NCI-H82 treated with DMSO at 0.1 percent for 48 hours (cell line): Measurements from ENCODE around the gene JMJD1C.

Experiments used
- DNase-seq: peaks from one replicate; lab custom pipeline; 2025; ENCODE audit not compliant: unreplicated experiment; lab: John Stamatoyannopoulos, UW

Gene JMJD1C

DNA sequence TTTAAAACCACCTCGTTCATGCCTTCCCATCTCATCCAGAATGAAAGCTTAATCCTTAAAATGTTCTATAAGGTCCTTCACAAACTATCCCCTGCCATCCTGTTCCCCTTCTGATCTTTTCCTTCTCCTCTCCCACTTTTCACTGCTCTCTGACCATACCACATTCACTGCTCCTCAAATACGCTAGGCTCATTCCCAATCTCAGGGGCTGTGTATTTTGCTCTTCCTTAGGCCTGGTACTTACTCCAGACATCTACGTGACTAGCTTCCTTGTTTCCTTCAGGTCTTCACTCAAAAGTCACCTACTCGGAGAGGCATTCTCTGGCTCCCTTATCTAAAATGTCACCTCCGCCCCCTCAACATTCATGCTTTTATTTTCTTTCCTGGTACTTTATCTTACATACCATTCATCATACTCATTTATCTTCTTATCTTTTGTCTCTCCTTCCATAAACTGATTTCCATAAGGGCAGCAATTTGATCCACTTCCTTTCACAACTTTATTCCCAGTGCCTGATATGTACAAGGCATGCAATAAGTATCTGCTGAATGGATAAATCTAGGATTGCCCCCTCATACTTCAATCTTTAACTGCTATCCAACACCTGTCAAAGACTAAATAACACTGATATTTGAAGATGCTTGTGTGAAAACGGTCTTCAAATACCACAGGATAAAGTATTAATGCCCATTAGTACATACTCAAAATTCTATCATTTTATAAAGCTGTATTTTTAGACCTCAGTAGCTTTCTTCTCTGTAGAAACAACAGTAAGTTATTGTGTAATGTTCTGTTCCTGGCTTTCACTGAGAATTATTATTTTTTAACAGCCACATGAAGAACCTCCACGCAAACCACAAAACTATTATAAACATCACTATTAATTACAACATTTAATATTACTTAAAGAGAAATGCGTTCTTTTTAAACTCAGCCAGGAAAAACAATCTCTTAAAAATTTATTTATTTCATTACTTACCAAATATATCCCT, 27.0 kb downstream of the JMJD1C start:
- DNase-seq, result no peak

DNA sequence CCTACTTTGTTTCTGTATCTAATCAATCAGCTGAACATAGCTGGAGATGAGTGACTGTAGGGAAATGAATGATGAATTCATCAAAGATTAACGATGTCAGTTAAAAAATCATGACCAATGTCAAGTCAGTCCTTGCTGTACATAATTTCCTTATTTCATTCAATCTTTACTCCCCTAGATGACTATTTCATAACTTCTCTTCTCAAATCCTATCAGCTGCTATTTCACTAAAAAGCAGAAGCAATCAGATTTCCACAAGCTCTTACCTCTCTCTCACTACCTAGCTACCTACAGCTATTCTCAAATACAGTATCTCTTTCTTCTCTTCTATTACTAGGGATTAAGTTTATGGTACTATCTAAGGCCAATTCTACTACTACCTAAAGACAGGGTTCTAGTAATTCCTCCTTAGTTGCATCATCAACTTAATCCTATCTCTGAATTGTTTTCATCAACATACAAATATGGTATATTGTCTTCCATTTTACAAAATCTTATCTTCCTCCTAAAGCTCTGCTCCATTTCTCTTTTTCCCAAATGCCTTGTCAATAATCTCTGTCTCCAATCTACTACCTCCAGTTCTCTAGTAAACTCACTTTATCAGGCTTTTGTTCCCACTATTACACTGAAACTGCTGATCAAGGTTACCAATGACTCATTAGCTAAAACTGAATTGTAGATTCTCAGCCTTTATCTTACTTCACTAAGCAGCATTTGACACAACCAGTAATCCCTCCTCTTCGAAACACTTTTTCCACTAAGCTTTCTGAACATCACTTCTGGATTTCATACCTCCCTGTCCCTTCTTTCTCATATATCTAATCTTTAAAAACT, 28.4 kb downstream of the JMJD1C start:
- DNase-seq, result no peak

DNA sequence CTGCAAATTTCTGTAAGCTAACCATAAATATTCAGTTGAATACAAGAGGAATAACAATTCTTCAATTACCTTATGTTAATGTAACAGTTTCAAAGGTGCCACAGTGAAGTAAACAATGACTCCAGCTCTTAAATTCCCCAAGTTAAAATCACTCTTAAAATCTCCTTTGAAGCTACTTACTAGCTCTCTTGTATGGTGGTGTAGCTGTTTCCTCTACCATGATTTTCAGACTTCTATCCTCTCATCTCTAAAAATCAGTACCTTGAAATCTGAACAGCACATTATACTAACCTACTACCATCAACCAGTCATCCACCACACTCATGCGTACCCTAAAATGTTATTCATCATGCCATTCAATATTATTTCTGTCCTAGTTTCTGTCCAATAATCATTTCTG, 29.6 kb downstream of the JMJD1C start:
- no peak for DNase-seq

DNA sequence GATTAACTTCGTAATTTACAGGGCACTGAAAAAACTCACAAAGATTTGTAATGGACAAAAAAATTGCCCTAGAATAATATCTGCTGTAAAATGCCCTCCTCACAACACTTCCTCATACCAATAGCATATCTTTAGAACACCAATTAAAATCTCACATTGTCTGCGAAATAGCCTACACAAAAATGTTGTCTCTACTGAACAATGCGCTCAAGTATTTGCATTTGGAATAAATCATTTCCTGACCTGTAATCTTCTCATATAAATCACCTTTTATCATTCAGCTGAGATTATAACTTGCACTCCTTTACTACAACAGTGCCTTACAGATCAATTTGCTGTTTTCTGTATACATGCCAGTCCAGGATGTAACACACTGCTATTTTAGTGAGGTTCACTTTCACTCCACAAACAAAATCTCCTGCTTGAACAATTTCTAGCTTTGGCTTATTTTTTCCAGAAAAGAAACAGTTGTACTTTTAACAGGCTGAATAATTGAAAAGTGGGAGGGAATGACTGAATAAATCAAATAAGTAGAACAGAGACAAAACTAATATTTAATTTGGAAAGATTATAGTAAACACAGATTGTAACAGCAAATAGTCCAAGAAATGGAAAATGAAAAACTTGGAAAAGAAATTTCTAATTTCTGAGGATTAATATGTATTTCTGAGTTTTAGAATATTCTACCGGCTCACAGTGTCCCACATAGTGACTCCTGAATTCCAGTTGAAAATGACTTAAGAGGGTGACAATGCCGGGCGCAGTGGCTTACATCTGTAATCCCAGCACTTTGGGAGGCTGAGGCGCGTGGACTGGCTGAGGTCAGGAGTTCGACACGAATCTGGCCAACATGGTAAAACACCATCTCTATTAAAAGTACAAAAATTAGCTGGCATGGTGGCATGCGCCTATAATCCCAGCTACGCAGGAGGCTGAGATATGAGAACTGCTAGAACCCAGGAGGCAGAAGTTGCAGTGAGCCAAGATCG, 30.6 kb downstream of the JMJD1C start:
- no peak for DNase-seq

DNA sequence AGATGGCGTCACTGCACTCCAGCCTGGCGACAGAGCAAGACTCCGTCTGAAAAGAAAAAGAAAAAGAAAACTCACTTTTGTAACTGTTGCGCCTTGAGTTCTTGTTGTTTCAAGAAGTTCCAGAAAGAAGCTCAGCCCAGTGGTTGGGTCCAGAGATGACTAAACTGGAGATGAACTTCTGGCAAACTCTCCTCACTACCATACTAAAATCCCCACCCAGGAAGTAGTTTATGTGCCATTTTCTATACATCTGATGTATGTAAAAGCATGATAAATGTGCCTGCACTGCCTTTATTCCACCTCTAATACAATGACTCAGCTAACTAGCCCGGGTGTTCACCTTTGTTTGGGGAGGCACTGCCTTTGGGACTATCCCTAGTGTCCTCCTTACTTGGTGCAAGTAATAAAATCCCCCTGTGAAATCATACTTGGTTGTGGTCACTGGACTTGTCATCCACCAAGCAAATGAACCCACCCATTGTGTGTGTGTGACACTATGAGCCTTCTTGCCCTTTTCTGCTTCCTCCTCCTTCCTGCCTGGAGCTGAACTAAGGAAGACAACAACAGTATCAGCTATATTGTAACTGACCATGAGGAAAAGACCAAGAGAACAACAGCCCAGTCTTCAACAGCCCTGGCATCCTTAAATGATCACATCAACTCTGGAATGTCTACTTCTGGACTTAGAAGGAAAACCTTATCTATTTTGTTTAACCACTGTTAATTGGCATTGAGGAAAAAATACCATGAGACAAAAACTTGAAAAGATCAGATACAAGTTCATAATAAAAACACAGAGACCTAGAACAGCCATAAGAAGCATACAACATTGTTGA, 33.6 kb downstream of the JMJD1C start:
- DNase-seq, result no peak

DNA sequence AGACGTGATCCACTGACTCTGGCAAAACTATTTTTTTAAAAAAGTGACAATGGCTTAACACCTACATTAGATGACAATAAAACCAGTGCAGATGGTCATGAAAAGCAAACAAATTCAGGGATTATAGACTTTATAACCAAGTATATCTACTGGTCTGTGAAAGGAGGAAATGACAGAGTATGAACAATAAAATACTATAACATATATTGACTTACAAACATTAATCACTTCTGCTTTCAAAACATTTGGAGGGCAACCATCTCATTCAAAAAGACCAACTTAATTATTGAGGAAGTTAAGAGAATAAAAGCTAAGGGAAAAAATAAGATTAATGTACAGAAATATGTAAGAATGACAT, 34.8 kb downstream of the JMJD1C start:
- DNase-seq, result no peak

DNA sequence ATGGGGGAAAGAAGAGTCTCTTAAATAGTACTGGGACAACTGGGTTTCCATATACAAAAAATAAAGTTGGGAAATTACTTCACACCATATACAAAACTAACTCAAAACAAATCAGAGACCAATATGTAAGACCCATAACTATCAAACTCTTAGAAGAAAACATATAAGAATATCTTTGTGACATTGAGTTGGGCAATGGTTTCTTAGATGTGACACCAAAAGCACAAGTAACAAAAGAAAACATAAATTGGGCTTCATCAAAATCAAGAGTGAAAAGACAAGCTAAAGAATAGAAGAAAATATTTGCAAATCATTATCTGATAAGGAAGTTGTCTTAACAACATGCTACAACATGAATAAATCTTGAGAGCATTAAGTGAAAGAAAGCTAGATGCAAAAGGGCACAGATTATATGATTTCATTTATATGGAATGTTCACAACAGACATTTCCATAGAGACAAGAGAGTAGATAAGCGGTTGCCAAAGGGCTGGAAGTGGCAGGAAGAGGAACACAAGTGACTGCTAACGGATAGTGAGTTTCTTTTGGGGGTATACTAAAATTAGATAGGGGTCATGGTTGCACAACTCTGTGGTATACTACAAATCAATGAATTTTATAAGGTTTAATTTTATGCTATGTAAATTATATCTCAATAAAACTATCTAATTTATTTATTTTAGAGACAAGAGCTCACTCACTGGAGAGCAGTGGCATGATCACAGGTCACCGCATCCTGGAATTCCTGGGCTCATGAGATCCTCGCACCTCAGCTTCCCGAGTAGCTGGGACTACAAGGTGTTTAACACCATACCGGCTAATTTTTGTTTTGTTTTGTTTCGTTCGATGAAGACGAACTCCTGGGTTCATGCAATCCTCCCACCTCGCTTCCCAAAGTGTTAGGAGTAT, 35.4 kb downstream of the JMJD1C start:
- no peak for DNase-seq

DNA sequence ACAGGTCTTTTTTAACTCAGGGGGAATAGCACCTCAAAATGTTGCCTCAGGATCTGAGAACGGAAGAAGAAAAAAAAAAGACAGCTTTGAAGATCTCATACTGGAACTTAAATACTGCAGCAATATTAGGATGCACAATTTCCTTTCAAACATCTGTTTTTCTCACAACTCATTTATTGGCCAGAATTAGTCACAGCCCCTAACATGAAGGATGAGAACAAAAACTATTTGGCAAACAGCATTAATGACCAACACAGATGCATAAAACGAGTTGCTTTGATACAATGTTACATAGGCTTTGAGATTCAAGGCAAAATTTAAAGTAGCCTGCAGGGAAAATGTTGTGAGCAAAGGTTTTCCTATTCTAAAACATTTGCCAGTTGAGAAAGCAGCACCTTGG, 36.5 kb downstream of the JMJD1C start:
- DNase-seq, result no peak

DNA sequence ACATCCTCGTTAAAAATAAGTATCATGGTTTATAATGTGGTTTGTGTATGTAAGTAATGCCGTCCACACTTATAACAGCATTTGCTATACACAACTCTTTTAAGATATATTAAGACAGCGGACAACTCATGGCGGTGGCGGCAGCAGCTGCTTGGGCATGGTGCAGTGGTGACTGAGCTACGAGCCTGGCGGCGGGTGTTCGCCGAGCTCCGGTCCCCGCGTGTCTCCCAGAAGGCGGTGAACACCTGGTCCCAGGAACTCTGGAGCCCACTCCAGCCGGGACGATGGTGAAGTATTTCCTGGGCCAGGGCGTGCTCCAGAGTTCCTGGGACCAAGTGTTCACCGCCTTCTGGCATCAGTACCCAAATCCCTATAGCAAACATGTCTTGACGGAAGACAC, 38.8 kb downstream of the JMJD1C start:
- DNase-seq, result no peak

DNA sequence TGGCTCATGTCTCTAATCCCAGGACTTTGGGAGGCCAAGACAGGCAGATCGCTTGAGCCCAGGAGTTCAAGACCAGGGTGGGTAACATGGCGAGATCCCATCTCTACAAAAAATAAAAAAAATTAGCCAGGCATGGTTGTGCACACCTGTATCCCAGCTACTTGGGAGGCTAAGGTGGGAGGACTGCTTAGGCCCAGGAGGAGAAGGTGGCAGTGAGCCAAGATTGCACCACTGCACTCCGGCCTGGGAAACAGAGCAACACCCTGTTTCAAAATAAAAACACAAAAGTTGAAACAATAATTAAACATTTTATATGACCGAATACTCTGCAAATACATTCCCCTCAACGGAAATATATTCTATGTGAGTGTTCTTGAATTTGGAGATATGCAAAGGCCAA, 40.3 kb downstream of the JMJD1C start:
- DNase-seq, result no peak

DNA sequence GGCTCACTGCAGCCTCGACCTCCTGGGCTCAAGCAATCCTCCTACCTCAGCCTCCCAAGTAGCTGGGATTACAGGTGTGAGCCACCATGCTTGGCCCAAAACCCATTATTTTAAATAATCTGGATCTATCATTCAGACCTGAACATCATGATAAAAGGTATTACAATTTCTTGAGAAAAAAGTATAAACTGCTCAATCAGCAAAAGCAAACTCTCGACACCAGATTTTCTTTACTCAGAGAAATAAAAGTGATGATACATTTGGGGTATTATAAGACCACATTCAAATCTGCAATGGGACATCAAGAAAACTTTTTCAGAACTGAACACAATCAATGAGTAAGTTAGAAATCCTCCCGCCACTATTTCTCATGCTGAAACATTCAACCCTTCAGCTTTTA, 41.2 kb downstream of the JMJD1C start:
- DNase-seq, result no peak

DNA sequence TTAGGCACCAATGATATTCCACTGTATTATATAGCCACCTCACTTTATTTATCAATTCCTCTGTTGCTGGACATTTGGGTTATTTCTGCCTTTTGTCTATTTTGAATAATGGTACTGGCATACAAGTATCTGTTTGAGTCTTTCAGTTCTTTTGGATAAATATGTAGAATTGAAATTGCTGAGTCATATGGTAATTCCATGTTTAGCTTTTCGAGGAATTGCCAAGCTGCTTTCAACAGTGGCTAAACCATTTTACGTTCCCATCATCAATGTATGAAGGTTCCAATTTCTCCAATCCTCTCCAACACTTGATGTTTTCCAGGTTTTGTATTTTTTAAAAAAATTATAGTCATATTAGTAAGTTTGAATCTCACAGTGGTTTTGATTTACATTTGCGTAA, 42.3 kb downstream of the JMJD1C start:
- no peak for DNase-seq

DNA sequence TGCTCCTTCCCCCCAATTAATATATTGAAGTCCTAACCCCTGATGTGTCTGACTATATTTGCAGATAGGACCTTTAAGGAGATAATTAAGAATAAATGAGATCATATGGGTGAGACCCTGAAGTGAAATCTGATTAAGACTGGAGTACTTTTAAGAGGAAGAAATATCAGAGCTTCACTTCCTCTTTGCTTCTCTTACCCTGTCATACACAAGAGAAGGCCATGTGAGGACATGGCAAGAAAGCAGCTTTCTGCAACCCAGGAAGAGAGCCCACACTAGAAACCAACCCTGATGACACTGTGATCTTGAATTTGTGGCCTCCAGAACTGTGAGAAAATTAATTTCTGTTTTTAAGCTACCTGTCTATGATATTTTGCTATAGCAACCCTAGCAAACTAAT, 44.2 kb downstream of the JMJD1C start:
- no peak for DNase-seq

DNA sequence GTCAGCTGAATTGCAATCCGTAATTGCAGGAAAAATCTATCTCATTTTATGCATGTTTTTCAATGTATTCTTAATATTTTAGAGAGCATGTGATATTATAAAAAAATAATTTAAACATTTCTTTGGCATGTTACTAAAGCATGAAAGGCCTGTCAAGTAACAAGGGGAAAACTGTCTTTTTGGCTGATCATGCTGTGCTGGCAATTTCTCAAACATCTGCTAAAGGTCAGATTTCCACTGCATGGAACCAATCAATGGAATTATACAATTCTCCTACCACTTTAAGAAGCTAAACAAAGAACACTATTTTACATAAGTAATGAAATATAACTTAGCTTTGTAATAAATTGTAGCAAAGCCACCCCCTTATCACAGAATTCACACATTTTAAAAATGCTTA, 49.4 kb downstream of the JMJD1C start:
- no peak for DNase-seq

DNA sequence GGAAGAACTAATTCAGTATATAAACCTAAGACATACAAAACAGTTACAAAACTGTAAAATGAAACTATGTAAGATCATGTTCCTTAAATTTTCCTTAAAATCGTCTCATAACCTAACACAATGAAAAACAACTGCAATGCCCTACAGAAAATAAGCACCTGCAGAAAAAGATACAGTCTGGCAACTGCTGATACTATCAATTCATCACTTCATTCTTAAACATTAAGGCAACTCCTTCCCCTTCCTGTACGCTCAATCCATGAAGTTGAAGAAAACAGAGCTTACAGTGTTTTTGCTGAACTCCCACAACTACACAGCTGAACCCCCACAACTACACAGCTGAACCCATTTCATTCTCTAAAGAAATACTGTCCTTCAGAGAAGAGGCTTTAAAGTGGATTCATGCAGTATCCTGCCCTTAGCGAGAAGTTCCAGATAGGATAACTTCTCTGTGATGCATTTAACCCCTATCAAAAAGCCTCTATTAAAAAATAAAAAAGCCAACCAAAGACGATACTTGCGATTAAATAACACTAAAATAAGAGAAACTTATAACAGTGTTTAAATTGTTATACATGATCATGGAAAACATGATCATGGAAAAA, 50.0 kb downstream of the JMJD1C start:
- DNase-seq, result no peak

DNA sequence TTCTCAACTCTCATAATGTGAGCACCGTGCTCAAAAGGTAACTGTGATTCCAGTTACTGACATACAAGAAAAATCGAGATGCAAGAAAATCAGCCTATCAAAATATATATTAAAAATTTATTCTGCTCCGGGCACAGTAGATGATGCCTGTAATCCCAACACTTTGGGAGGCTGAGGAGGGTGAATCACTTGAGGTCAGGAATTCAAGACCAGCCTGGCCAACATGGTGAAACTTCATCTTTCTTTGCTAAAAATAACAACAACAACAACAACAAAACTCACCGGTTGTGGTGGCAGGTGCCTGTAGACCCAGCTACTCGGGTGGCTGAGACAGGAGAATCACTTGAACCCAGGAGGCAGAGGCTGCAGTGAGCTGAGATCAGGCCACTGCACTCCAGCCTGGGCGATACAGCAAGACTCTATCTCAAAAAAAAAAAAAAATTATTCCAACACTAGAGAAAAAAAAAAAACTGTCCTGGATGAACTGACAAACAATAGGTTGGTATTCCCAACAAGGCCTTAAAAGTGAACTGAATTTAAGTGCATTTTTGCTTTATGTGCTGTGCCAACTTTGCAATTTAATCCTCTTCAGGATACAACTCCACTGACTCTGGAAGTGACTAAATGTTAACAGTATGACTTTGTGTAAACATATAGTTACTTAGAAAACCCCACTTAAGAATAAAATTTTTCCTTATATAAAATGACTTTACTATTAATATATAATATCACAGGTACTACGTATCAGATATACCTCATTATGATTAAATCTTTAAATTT, 51.1 kb downstream of the JMJD1C start:
- DNase-seq, result no peak

DNA sequence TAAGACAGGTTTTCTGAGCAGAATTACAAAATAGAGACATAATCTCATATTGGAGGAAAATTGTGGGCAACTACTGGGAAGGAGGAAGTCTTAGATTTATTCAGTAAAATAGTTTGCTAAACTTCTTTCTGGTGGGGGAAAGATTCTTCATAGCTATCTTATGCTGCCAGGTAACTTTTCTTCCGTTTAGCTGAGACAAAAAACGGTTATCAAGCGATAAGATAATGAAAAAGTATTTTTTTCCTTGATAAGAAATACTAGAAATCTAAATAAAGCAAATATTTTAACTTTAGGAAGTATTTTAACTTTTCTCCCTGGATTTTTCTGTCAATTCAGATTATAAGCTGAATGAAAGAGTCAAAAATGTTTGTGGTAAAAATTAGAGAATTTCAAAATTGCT, 52.3 kb downstream of the JMJD1C start:
- no peak for DNase-seq

DNA sequence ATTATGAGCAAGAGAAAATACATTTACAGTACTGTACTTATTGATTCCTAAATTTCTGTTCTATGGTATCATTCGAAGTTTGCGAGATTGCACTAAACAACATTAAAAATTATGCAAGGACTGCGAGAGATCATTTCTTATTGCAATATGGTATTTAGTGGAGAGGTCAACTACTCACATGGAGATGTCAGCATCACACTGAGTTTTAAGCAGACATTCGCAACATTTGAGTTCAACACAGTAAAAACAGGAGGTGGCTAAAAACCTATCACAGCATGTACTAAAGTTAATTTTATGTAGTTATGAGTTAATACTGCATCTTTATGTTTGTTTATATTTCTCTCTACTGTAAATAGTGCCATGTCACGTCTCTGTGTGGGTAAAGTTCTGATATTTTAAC, 53.5 kb downstream of the JMJD1C start:
- DNase-seq, result no peak
